CD4-positive, alpha-beta T cell treated with Interleukin-10 for 1 hour (primary cell): Measurements from ENCODE around the gene SLC1A7.

Experiments used
- DNase-seq: peaks from one replicate; pipeline ENCODE4 v3.0.0-alpha.2; 2020

Gene SLC1A7

DNA sequence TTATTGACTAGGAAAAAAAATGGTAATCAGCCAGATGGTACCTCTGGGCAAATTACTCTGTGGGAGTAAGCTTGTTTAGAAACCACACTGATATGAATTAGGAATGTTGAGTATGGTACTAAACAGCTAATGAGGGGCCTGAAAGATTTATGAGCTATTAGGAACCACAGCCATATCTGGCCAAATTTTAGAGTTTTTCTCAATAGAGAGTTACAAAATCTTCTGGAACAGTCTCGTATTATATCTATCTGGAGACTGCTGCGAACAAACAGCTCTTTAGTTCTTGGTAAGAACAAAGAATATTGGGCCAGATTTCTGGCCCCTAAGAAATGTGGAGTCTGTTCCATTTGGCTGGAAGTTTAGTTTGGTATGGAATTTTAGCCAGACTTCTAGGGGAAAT is 85.3 kb downstream of the SLC1A7 start:
- no peak for DNase-seq

DNA sequence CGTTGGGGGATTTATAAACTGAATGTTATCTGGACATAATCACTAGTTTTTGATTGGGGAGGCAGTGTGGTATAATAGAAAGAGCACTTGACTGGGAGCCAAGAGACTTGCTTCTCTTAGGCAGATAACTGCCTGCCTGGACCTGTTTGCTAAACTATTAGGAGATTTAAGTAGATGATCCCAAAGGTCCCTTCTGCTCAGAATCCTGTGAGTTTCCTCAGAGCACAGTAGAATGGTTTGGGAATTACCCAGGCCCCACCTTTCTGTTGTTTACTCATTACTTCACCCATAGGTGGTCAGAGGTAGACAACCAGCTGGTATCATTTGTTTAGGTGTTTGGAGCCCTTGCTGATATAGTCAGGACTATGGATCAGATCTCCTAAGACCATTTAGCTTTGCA is 90.8 kb downstream of the SLC1A7 start:
- no peak for DNase-seq

DNA sequence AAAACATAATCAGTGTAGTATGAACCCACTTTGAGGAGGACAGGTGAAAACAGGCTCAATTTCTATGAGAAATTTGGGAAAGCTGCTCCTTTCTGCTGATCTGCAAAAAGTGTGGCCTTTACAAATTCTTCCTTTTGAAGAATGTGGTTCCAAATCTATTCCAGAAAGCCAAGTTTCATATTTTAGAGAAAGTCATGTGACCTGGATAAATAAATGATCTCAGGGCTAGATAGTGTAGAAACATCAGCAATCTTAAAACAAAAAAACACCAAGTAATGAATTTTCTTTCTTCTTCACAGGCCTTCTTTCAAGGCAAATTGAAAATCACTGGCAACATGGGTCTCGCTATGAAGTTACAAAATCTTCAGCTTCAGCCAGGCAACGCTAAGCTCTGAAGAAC is 92.1 kb downstream of the SLC1A7 start:
- no peak for DNase-seq

DNA sequence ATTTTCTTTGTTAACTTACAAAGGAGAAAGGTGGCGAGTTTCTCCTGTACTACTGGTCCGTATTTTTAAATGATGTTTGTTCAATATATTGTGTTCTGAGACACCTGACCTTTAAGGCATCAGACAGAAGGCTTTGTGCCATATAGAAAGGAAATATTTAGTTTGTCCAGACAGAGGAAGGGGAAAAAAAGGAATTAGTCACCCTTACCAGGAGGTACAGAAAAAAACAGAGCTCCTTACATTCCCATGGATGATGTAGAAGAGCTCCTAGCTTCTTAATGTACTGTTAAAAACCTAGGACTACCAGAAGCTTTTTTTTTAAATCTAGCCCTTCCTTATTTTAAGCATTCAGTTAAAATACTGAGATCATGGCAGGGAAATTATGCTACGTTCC is 92.9 kb downstream of the SLC1A7 start:
- no peak for DNase-seq

DNA sequence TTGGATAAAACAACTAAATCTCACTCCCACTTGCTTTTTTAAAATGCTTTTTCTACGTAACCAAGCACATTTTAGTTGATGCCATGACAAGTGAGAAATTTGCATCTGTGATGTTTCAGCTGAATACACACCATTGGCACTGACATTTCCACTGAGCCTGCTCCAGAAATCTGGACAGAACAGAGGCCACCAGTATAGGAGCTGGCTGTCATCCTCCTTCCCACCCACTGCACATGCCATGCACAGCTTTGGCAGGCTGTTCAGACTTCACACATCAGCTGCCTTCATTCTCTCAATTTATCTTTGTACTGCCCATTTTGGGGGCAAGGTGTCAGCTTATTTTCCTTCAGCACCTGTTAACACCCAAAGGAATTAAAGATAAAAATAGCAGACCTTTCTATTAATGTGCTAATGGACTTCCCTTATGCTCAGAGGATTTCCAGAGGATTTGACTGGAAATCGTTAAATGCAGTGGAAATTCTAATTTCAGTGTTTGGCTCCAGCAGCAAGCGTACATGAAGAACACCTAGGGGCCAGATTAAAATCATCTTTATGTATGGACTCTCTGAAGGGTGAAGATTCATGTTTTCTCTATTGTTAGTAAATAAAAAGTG is 93.4 kb downstream of the SLC1A7 start:
- no peak for DNase-seq

DNA sequence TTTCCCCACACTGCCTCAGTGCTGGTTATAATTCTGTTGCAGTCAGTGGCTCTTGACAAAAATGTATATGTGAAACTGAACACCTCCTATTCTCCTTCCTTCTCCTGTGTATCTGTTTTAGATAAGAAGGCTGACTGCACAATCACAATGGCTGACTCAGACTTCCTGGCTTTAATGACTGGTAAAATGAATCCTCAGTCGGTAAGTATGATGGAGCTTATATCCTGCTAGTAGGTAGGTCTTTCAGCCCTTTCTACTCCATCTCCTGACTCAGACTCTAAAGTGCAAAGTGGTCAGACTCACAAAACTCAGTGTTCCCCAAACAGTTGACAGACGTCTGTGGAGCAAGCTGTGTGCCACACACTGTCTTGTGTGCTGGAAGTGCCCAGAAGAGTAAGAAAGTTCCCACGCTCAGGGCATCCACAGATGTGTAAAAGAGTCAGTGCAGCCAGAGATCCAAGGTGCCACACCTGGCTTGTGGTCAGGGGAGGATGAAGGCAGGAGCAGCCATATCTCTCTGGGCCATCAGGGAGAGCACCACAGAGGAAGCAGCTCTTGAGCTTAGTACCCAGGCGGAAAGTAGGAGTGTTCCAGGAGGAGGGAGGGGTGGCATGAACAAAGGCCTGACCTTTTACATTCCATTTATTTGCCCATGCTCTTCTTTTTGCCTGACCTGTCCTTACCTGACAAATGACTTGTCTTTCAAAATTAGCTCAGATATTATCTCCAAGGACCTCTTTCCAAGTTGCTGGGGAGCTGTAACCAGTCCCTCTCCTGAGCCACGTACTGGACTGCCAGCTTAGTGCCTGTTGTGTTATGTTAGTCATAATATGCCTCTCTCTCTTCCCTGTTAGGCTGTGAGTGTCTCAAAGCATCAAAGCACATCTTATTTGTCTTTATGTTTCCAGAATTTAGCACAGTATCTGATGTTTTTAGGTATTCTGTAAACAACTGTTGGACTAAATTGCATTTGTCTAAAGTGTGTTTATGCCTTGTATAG is 94.4 kb downstream of the SLC1A7 start:
- DNase-seq: no peak

DNA sequence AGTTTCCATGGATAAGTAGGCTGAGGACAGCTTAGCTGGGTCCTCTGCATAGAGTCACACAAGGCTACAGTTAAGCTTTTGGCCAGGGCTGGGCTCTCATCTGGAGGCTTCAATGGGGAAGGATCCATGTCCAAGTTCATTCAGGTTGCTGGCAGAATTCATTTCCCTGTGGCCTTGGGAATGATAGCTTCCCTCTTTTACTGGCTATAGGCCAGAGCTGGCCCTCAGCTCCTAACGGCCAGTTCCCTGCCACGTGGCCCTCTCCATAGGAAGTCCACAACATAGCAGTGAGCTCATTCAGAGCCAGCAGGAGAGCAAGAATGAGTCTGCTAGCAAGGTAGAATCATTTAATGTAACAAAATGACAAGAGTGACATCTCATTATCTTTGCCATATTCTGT is 95.5 kb downstream of the SLC1A7 start:
- DNase-seq: no peak

DNA sequence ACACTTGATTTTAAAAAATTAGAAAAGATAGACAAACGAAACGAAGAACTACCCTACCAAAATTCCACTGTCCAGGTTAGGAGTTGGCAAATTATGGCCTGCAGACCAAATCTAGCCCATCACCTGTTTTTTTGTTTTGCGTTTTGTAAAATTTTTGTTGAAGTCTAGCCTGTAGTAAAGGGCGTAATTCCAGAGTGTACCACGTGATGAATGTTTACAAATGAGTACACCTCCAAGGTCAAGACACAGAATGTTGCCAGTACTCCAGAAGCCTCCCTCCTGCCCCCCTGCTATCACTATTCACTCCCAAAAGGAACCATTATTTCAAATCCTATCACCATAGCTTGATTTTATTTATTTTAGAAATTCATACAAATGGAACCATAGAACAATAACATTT is 97.5 kb downstream of the SLC1A7 start:
- DNase-seq: no peak

DNA sequence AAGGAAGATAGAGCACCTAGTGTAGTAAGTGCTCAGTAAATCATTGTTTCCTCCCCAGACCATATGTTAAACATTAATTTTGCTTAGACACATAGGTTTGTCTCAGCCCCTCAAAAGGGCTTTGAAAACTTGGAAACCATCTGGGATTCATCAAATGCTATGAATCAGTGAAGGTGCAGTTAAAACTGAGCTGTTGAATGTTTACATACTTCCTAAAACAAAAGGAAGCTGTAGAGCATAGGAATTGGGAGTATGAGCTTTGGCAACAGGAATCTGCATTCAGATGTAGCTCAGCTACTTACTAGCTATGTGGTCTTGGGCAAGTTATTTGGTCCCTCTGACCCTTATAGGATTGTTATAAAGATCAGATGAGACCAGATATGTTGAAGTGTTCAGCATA is 99.2 kb downstream of the SLC1A7 start:
- no peak for DNase-seq

DNA sequence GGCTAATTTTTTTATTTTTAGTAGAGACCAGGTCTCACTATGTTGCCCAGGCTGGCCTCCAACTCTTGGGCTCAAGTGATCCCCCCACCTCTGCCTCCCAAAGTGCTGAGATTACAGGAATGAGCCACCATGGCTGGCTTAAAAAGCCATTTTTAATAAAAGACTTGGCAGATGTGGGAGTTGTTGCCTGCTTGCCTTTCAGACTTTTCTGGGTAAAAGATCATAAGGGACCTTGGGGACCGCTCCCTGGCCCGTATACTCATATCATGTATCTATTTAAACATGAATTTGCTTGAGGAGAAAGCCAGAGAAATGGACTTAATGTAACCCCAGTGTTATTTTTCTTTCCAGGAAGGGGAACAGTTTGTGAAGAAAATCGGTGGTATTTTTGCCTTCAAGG is 103.9 kb downstream of the SLC1A7 start:
- no peak for DNase-seq
